HUDEP-2 (cell line): ENCODE data around the gene NPIPA3.
"Not testable (repeated sequence)": the region's sequence is repeated elsewhere in the genome, so short reads cannot be mapped to it uniquely, and the experiment has no call there.

Source experiments
- DNase-seq, 76 experiments: peaks; one replicate each; lab custom pipeline; 2025; ENCODE audit not compliant: unreplicated experiment in 76 of 76; lab: John Stamatoyannopoulos, UW

Gene NPIPA3

DNA sequence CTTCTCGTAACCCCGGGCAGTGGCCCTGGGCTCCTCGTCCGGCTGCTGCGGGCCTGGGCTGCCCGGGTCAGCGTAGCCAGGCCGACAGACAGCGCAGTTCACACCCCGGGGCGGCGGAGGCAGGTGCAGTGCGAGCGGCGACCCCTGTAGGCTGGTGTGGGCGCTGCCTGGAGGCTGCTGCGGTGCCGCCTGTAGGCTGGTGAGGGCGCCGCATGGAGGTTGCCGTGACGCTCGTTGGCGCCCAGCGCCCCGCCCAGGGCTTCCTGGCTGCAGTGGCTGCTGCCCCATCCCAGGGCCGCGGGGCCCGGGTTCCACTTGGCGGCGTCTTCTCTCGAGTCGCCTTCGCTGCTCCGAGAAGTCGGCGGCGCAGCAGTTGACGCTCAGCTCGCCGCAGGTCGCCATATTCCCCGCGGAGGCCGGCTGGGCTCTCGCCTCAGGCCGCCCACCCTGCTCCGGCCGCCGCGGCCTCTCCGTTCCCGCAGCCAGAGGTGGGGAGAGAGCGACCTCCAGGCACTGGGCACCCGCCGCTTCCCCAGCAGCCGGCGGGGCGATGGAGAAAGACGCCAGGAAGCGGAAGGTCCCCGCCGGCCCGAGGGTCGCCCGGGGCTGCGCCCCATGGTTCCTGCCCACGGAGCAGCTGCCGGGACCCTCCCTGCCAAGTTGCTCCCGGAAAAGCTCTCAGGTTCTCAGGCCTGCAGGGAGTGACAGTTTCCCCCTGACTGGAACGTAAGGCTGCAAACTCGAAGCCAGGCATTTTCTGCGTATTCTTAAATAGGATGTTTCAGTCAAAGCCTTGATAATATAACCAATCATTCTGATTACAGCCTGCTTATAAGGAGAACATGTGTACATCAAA lies at the start of gene NPIPA3:
TSS of gene NPIPA3 (plus strand) at position 256 of the 856 bp plus-strand sequence. CDS start 5,533 bp downstream, outside the sequence.
- not testable (repeated sequence) for DNase-seq

DNA sequence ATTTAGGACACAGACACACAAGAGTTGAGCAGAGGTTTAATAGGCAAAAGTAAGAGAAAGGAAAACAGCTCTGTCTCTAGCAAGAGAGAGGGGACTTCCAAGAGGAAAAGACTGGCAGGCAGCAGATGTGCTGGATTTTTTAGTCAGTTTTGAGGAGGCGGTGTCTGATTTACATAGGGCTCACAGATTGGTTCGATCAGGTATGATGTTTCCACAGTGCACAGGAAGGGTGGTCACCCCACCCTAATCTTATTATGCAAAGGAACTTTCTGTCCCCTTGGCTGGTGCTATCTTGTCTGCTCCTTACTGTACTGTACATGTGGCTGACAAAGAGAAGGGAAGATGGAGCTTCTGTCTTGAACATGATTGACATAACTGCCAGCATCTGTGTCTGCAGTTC lies 45.1 kb upstream of the NPIPA3 start:
- peak in 60 of 76 experiments; percentile 2 to 76 (median 36) for DNase-seq

DNA sequence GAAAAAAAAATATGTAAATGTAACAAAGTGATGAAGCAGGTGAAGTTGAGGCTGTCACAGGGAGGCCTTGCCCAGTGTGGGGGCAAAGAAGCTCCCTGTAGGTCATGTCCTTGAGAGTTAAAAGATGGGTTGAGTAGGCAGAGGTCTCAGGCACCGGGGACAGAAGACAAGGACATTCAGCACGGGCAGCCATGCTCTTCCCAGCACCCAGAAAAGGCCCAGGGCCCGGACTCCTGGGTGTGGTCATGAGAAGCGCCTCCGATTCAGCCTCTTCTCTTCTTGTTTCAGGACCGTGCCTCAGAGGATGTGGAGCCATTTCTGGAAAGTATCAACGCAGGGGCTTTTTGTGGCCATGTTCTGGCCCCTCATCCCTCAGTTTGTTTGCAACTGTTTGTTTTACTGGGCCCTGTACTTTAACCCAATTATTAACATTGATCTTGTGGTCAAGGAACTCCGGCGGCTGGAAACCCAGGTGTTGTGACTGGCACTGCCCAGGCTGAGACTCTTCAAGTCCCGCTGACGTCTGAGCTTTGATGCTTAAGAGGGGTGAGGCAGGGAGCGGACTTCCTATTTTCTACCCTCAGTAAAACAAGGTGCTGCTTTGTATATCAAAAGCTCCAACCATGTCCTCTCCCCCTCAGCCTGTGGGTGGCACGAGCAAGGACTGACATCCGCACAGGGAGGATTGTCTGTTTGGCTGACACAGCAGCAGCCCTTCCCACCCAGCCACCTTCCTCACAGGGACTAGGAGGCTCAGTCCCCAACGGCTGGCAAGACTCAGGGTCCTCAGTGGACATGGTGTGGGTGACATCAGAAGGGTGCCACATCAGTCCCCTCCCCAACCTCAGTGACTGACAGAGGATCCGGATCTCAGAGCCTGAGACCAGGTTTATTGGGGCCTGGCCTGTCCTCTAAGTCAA lies 35.6 kb upstream of the NPIPA3 start:
- no peak for DNase-seq

DNA sequence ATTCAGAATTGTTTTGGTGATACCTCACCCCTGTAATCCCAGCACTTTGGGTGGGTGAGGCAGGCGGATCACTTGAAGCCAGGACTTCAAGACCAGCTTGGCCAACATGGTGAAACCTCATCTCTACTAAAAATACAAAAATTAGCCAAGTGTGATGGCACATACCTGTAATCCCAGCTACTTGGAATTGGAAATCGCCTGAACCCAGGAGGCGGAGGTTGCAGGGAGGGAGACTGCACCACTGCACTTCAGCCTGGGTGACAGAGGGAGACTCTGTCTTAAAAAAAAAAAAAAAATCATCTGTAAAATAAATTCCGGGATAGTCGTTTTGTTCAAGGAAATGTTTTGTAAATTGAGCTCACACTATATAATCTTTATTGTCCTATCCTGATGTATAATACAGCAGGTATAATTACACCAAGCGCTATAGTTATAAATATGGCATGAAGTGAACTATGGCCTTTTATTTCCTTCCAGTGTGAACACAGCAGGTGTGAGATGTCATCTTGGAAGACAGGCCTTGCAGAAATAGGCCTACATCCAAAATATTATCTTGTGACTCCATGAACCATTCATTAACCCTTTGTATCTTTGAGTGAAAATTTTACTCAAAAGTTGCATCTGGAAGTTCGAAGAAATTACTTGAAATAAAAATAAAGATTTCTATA lies 34.5 kb upstream of the NPIPA3 start:
- DNase-seq = no peak

DNA sequence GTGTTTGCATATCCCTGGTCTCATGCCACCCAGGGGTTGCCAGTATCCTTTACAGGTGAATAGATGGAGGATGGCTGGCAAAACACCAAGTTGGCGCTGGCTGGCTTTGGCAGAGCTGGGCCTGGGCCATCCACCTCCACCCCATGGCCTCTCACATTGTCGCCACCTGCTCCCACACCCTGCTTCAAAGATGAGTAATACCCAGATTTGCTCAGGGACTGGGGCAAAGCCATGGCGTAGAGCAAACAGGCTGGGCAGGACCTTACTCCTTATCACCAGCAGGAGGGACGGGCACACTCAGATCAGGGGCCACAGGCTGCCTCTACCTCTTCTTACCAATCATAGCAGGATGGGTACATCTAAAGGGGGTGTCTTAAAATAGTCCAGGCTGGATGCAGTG lies 33.4 kb upstream of the NPIPA3 start:
- peak in 3 of 76 experiments; percentile 1 to 10 (median 2) for DNase-seq

DNA sequence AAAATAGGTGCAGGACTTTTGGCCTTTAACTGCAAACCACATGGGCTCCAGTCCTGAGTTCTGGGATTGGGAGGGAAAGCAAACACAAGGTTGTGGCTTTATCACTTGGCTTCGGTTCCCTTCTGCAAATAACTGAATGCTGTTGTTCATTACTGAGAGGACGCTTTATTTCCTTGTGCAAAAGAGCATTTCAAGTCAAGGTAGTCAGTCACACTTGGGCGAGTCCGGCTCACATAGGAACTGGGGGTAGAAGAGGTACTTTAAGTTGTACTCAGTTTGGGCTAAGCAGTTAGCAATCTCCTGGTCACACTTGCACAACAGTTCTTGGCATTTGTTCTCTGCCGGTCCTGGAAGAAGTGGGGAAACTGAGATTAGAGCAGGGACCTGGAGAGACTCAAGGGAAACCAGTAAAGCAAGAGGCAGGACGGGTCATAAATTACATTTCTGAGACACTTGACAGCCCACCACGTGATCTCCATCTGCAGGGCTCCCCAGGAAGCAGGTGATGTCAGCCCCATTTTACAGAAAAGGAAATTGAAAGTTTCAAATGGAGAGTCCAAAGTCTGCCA lies 30.7 kb upstream of the NPIPA3 start:
- DNase-seq = no peak

DNA sequence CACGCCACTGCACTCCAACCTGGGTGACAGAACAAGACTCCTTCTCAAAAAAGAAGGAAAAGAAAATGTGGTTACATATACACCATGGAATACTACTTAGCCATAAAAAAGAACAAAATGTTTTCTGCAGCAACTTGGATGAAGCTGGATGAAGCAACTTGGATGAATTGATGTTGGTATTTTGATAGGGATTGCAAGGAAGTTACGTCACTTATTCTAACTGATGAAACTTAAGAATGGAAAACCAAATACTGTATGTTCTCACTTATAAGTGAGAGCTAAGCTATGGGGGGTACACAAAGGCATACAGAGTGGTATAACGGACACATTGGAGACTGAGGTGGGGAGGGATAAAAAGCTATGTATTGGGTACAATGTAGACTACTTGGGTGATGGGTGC lies 26.6 kb upstream of the NPIPA3 start:
- no peak for DNase-seq

DNA sequence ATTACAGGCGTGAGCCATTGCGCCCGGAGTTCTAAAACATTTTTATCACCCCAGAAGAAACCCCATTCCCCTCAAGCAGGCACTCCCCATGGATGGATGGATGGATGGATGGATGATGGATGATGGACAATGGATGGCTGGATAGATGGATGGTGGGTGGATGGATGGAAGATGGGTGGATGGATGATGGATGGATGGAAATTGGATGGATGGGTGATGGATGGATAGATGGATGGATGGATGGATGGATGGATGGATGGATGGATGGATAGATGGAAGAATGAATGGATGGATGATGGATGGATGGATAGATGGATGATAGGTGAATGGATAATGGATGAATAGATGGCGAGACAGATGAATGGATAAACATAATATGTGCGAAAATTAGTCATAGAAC lies 25.6 kb upstream of the NPIPA3 start:
- DNase-seq = no peak

DNA sequence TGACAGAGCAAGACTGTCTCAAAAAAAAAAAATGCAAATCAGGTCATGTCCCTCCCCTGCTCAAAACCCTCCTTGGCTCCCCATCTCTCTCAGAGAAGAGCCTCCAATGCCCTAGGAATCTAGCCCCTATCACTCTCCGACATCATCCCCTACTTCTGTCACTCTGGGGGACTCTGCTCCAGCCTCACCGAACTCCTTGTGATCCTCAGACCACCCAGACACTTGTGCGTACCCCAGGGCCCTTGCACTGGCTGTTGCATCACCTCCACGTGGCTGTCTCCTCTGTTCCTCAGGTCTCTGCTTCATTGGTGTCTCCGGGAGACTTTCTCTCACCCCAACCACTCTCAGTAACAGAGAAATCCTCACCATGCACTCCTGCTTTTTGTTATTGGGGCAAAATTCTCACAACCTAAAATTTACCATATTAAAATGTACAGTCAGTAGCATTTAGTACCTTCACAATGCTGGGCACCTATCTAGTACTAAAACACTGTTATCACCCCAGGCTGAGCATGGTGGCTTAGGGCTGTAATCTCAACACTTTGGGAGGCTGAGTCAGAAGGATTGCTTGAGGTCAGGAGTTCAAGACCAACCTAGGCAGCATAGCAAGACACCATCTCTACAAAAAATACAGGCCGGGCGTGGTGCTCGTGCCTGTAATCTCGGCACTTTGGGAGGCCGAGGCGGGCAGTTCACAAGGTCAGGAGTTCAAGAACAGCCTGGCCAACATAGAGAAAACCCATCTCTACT lies 24.3 kb upstream of the NPIPA3 start:
- DNase-seq = no peak

DNA sequence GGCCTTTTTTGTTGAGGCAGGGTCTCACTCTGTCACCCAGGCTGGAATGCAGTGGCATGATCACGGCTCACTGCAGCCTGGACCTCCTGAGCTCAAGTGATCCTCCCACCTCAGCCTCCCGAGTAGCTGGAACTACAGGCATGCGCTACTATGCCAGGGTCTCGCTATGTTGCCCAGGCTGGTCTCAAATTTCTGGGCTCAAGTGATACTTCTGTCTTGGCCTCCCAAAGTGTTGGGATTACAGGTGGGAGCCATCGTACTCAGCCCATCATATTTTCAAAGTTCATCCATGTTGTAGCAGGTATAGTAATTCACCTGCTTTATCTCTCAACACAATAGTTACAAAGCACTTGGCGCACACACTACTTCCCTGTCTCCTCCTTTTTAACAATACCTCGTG lies 22.8 kb upstream of the NPIPA3 start:
- not testable (repeated sequence) for DNase-seq

DNA sequence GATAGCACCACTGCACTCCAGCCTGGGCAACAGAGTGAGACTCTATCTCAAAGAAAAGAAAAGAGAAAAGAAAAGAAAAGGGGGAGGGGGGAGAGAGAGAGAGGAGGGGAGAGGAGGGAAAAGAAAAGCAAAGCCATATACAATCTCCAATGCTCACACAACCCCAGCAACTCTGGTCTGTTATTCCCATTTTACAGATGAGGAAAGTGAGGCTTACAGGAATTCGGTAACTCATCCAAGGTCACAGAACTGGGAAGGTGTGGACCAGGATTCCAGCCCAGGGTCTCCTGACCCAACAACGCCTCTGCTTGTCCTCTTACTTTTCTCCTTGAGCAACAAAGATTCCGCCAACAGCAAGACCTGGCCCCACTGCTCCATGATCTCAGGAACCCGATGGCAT lies 22.1 kb upstream of the NPIPA3 start:
- DNase-seq = no peak

DNA sequence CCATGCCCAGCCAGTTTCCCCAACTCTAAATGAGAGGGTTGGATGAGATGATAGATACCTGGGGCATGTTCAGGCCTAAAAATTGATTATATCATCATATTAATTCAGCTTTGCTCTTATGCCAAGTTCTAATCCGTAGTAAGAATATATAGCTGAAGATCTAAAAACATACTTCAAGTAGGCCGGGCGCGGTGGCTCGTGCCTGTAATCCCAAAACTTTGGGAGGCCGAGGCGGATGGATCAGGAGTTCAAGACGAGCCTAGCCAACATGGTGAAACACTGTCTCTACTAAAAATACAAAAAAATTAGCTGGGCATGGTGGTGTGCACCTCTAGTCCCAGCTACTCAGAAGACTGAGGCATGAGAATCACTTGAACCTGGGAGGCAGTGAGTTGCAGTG lies 21.1 kb upstream of the NPIPA3 start:
- no peak for DNase-seq

DNA sequence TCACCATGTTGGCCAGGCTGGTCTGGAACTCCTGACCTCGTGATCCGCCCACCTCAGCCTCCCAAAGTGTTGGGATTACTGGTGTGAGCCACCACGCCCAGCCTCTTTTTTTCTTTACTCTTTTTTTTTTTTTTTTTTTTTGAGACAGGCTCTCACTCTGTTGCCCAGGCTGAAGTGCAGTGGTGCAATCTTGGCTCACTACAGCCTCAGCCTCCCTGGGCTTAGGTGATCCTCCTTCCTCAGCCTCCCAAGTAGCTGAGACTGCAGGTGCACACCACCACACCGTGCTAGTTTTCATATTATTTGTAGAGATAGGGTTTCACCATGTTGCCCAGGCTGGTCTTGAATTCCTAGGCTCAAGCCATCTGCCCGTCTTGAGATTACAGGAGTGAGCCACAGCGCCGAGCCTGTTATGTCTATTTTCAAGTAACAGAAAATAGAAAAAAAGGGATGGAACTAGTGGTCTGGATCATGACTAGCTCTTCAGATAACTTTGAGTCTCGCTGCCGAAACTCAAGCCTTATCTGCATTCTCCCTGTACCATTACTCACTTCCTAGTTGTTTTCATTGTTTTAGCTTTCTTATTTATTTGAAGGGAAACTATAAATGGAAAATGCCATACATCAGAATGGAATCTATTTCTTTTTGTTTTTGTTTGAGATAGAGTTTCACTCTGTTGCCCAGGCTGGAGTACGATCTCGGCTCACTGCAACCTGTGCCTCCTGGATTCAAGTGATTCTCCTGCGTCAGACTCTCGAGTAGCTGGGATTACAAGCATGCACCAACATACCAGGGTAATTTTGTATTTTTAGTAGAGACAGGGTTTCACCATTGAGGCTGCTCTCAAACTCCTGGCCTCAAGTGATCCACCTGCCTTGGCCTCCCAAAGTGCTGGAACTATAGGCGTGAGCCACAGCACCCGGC lies 17.1 kb upstream of the NPIPA3 start:
- not testable (repeated sequence) for DNase-seq

DNA sequence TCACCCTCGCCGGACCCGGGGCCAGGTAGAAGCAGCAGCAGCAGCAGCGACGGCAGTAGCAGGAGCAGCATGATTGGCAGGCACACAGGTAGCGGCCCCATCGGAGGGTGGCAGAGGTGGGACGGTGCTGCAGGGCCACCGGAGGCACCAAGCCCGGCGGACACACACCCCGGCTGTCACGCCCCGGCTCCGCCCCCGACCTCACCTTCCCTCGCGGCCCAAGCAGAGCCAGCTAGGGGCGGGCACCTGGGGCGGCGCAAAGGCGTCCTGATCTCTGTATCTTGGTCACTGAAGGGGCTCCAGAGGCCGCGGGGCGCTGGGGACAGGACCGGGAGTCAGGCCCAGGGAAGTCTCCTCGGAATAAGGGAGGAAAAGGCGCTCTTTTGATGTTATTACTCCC lies 9.1 kb upstream of the NPIPA3 start, which contains the start of gene PLA2G10:
TSS of gene PLA2G10 (minus strand) at position 180 of the 400 bp plus-strand sequence. CDS start at position 101, 79 bp downstream.
- not testable (repeated sequence) for DNase-seq

DNA sequence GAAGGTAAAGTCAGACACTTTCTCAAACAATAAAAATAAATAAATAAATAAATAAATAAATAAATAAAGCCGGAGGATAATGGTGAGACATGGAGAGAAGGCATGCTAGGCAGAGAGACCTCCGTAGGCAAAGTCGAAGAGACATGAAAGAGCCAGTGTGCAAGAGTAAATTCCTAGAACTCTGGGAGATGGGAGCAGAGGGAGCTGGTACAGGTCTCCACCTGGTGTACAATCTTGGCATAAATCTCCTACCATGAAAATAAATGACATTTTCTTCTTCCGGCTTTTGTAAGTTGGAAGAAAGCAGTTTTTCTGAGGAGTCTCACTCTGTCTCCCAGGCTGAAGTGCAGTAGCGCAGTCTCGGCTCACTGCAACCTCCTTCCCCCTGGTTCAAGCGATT lies 1.4 kb upstream of the NPIPA3 start:
- not testable (repeated sequence) for DNase-seq

DNA sequence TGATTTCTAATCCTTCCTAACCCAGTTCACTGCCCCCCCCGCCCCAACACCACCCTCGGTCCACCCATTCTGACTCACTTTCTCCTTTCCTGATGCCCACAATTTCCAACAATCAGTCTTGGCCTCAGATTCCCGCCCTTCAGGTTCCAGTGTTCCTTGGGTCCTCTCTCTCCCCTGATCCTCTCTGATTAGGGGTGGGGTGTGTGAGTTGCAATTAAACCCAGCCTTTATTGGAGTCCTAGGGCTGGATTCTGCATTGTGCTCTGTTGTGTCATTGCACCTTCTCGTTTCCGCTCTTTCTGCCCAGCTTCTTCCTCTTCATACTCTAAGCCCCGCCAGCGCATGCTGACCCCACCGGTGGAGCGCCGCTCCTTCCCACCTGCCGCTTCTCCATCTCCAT lies 539 bp upstream of the NPIPA3 start:
- DNase-seq = not testable (repeated sequence)

DNA sequence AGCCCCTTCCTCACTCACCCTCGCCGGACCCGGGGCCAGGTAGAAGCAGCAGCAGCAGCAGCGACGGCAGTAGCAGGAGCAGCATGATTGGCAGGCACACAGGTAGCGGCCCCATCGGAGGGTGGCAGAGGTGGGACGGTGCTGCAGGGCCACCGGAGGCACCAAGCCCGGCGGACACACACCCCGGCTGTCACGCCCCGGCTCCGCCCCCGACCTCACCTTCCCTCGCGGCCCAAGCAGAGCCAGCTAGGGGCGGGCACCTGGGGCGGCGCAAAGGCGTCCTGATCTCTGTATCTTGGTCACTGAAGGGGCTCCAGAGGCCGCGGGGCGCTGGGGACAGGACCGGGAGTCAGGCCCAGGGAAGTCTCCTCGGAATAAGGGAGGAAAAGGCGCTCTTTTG lies 30.0 kb downstream of the NPIPA3 start:
- not testable (repeated sequence) for DNase-seq

DNA sequence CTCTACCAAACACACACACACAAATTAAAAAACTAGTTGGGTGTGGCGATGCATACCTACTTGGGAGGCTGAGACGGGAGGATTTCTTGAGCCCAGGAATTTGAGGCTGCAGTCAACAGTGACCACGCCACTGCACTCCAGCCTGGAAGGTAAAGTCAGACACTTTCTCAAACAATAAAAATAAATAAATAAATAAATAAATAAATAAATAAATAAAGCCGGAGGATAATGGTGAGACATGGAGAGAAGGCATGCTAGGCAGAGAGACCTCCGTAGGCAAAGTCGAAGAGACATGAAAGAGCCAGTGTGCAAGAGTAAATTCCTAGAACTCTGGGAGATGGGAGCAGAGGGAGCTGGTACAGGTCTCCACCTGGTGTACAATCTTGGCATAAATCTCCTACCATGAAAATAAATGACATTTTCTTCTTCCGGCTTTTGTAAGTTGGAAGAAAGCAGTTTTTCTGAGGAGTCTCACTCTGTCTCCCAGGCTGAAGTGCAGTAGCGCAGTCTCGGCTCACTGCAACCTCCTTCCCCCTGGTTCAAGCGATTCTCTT lies 37.7 kb downstream of the NPIPA3 start:
- not testable (repeated sequence) for DNase-seq
